Measurements from ENCODE around the gene ZMYND8. TPM values are rescaled to one million over a fixed set of nuclear protein-coding genes. Genes with fewer than 3 reads are reported as not detected.

The ZMYND8 gene
- total RNA-seq, 2 experiments from 2014 or later: 33.0 to 34.3 TPM

- Histone ChIP-seq H3K27ac (ENCODE audit: low read depth in 1 of 2, low read length in 2 of 2) (no peak overlapping the region), H3K4me1 (ENCODE audit: insufficient read depth, low read length) (no peaks in the 10 kb centered on the region), H3K36me3 (ENCODE audit: insufficient read depth, low read length) (peaks cover 83% of the 10 kb centered on the region), H3K9me3 (ENCODE audit: control insufficient read depth in 1 of 2, insufficient read depth in 1 of 2, low read length in 2 of 2) (no peaks in the 10 kb centered on the region), H3K27me3 (ENCODE audit: control insufficient read depth in 1 of 2, insufficient read depth in 2 of 2, low read length in 2 of 2) (no peaks in the 10 kb centered on the region), H3K4me3 (ENCODE audit: low read length) (no peak overlapping the region)
- H3K9me3 Mint-ChIP-seq: no peaks in the 10 kb centered on the region
- H3K27me3 Mint-ChIP-seq: no peaks in the 10 kb centered on the region
- intact Hi-C loops (cut with DNase I, micrococcal nuclease): no loop called here
- ChIA-PET POLR2A (no interaction called here), CTCF (no interaction called here)
- H3K27ac Mint-ChIP-seq: no peak overlapping the region
- no peaks in the 10 kb centered on the region for H3K4me1 Mint-ChIP-seq (ENCODE audit: low read depth)
- H3K4me3 Mint-ChIP-seq: no peak overlapping the region
- ATAC-seq (ENCODE audit: poor library complexity) (no peak), DNase-seq (no peak)
- H3K36me3 Mint-ChIP-seq (ENCODE audit: low read depth): peaks cover 87% of the 10 kb centered on the region
- no peak for TF ChIP-seq CTCF (IDR thresholded peaks at IDR 0.05)
Observed at GRCh38 chr20:47228654-47229053, 127.8 kb downstream of the ZMYND8 start.

GRCh38 chr20:47227576-47227975 lies 128.9 kb downstream of the ZMYND8 start:
- no peak overlapping the region for H3K4me3 ChIP-seq (ENCODE audit: low read length)
- H3K27me3 ChIP-seq (ENCODE audit: control insufficient read depth in 1 of 2, insufficient read depth in 2 of 2, low read length in 2 of 2): no peaks in the 10 kb centered on the region
- no peak overlapping the region for H3K27ac ChIP-seq (ENCODE audit: low read depth in 1 of 2, low read length in 2 of 2)
- Mint-ChIP-seq H3K4me1 (ENCODE audit: low read depth) (peaks cover 3% of the 10 kb centered on the region), H3K27ac (no peak overlapping the region), H3K27me3 (no peaks in the 10 kb centered on the region), H3K9me3 (no peaks in the 10 kb centered on the region), H3K36me3 (ENCODE audit: low read depth) (peaks cover 89% of the 10 kb centered on the region), H3K4me3 (no peak overlapping the region)
- ChIA-PET CTCF (no interaction called here), POLR2A (no interaction called here)
- H3K9me3 ChIP-seq (ENCODE audit: control insufficient read depth in 1 of 2, insufficient read depth in 1 of 2, low read length in 2 of 2): no peaks in the 10 kb centered on the region
- no peak for TF ChIP-seq CTCF (IDR thresholded peaks at IDR 0.05)
- no peak for DNase-seq
- peaks cover 79% of the 10 kb centered on the region for H3K36me3 ChIP-seq (ENCODE audit: insufficient read depth, low read length)
- no peak for ATAC-seq (ENCODE audit: poor library complexity)
- H3K4me1 ChIP-seq (ENCODE audit: insufficient read depth, low read length): no peaks in the 10 kb centered on the region
- intact Hi-C loops (cut with DNase I, micrococcal nuclease): no loop called here

- H3K36me3 ChIP-seq (ENCODE audit: insufficient read depth, low read length): peaks cover 78% of the 10 kb centered on the region
- Mint-ChIP-seq H3K27me3 (no peaks in the 10 kb centered on the region), H3K9me3 (no peaks in the 10 kb centered on the region), H3K4me1 (ENCODE audit: low read depth) (peaks cover 6% of the 10 kb centered on the region), H3K27ac (no peak overlapping the region), H3K36me3 (ENCODE audit: low read depth) (peaks cover 91% of the 10 kb centered on the region), H3K4me3 (no peak overlapping the region)
- H3K27ac ChIP-seq (ENCODE audit: low read depth in 1 of 2, low read length in 2 of 2): no peak overlapping the region
- ATAC-seq (ENCODE audit: poor library complexity) (no peak), DNase-seq (no peak)
- no peak for TF ChIP-seq CTCF (IDR thresholded peaks at IDR 0.05)
- ChIA-PET POLR2A (no interaction called here), CTCF (no interaction called here)
- H3K4me3 ChIP-seq (ENCODE audit: low read length): no peak overlapping the region
- no peaks in the 10 kb centered on the region for H3K9me3 ChIP-seq (ENCODE audit: control insufficient read depth in 1 of 2, insufficient read depth in 1 of 2, low read length in 2 of 2)
- no peaks in the 10 kb centered on the region for H3K4me1 ChIP-seq (ENCODE audit: insufficient read depth, low read length)
- intact Hi-C loops (cut with DNase I, micrococcal nuclease): no loop called here
- H3K27me3 ChIP-seq (ENCODE audit: control insufficient read depth in 1 of 2, insufficient read depth in 2 of 2, low read length in 2 of 2): no peaks in the 10 kb centered on the region
Observed at GRCh38 chr20:47227119-47227518, 129.4 kb downstream of the ZMYND8 start.
